NCI-H2196 treated with DMSO at 0.1 percent for 48 hours (cell line): ENCODE data around the gene P2RX7.
A peak's percentile ranks its signal among the peaks of the same experiment; 100 is the strongest.

Source experiments
- DNase-seq: peaks from one replicate; lab custom pipeline; 2025; ENCODE audit not compliant: unreplicated experiment; lab: John Stamatoyannopoulos, UW

Gene P2RX7

GRCh38 chr12:121110211-121110940 is 22.3 kb upstream of the P2RX7 start:
- DNase-seq, result peak; percentile 19

DNA sequence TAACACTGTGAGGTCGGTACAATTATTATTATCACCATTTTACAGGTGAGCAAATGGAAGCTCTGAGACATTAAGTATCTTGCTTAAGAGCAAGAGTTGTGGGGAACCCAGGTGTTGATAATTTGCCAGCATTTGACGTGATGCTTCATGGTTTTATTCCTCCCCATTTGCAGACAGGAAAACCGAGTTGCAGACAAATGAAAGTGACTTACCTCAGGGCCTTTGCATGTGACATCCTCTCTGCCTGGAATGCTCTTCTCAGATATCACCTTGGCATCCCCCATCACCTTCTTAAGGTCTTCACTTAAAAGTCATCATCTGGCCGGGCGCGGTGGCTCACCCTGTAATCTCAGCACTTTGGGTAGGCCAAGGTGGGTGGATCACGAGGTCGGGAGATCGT is 21.0 kb upstream of the P2RX7 start:
- no peak for DNase-seq

DNA sequence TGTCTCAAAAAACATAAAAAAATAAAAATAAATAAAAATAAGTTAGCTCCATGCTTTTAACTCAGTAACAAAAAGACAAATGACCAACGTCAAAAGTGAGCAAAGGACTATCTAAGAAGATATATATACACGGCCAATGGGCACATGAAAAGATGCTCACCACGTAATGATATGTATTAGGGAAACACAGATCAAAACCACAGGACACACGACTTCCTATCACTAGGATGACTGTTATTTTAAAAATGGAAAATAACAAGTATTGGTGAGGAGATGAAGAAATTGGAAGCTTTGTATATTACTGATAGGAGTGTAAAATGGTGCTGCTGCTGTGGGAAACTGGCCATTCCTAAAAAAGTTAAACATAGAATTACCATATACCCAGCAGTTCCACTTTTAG is 20.2 kb upstream of the P2RX7 start:
- no peak for DNase-seq

DNA sequence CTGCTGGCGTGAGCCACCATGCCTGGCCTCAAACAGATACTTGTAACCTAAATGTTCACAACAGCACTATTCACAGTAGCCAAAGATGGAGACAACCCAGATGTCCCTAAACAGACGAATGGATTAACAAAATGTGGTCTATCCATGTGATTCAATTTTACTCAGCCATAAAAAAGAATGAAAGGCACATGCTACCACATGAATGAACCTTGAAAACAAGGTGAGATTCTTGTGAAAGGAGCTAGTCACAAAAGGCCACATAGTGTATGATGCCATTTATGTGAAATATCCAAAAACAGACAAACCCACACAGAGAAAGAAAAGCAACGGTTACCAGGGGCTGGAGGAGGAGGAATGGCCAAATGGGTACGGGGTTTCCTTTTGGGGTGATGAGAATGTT is 19.6 kb upstream of the P2RX7 start:
- no peak for DNase-seq

- no peak for DNase-seq
These were observed 18.5 kb upstream of the P2RX7 start for GRCh38 chr12:121114019-121114639.

GRCh38 chr12:121114806-121115205 is 17.9 kb upstream of the P2RX7 start:
- DNase-seq, result no peak

DNA sequence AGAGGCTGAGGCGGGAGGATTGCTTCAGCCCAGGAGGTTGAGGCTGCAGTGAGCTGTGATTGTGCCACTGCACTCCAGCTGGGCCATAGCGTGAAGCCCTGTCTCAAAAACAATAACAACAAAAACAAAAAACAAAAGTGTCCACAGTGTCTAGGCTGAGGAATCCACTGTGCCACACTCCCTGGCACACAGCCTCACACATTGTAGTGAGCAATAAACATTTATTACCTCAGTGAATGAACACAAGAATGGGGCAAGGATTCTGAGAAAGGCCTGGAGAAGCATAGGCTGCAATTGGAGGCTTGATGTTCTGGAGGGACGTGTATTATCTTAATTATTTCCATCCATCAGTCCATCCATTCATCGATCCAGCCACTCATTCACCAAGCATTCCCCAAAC is 17.1 kb upstream of the P2RX7 start:
- DNase-seq, result no peak

- DNase-seq, result no peak
These were observed 16.1 kb upstream of the P2RX7 start for GRCh38 chr12:121116318-121117225.

DNA sequence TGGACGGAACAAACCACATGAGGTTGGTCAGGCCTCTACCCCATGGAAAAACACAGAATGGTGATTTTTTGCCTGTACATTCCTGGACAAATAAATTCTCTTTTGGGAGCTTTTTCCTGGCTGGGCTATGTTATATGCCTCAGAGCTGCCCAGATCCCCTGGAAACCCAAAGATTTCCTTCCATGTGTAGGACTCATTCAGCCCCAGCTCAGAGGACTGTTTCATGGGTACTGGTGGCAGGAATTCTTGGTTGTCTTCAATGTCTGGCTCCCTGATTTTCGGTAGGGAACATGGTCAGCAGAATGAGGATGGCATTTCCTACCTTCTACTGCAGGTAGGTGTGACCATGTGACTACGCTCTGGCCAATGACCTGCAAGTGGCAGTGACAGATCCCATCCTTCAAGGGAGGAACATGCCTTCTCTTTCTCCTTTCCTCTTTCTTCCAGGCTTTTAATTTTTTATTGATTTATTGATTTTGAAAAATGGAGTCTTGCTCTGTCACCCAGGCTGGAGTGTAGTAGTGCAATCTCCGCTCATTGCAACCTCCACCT is 15.4 kb upstream of the P2RX7 start:
- no peak for DNase-seq

GRCh38 chr12:121120323-121120722 is 12.4 kb upstream of the P2RX7 start:
- no peak for DNase-seq

DNA sequence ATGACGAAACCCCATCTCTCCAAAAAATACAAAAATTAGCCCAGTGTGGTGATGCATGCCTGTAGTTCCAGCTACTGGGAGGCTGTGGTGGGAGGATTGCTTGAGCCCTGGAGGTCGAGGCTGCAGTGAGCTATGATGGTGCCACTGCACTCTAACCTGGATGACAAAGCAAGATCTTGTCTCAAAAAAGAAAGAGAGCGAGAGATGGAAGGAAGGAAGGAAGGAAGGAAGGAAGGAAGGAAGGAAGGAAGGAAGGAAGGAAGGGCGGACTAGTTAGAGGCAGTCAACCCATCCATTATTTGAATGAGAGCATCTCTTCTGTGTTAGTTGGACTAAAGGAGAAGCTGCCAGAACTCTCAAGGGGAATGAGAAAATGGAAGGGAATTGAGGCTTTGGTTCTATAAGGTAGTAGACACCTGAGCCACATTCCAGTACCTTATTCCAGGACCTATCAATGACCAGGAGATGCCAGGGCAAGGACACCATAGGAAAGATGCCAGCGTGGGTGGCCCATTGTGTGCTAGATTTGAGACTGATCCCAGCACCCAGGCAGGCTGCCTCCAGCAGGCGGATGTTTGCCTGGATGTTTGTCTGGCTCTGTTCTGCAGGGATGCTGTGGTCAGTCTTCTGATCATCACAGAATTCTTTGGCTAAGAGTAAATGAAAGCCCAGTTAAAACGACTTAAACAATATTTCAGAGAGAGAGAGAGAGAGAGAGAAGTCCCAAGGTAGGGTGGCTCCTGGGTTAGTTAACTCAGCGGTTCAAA is 11.5 kb upstream of the P2RX7 start:
- no peak for DNase-seq

- no peak for DNase-seq
These were observed 10.9 kb upstream of the P2RX7 start for GRCh38 chr12:121121805-121122204.

GRCh38 chr12:121123488-121123887 is 9.2 kb upstream of the P2RX7 start:
- DNase-seq, result no peak

GRCh38 chr12:121124402-121125109 is 8.1 kb upstream of the P2RX7 start:
- DNase-seq, result no peak

- DNase-seq, result no peak
These were observed 5.2 kb upstream of the P2RX7 start for GRCh38 chr12:121127501-121127900.

DNA sequence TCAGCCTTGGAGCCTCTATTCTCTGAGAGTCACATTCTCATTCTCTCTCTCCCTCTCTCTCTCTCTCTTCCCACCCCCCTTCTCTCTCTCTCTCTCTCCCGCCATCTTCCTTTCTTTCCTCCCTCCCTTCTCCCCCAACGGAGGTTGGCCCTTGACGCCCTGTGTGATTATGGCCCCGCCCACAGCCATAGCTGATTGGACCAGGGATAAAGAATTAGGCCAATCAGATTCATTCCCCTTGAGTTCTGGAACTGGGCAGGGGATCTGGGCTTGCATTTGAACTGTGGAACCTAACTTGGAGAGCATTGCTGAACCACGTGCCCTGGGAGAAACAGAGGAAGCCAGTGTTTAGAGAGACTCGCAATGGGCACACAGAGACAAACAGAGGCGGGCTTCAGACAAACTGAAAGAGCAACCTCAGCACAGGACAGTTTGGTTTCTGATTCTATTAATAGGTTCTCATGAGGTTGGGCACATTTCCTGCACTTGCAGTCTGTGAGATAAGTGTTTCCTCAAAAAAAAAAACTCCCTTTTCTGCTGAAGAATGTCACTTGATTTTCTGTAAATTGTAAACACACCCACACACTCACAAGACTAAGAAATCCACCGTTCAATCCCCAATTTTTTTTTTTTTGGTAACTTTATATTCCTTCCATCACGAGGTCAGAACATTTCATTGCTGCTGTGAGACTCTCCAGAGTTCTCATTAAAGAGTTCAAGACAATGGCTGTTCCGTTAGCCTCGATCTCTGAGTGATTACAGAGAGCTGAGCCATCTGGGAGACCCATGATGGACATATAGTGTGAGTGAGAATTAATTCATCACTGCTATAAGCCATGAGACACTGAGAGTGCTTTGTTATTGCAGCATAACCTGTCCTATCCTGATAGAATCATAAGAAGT is 3.5 kb upstream of the P2RX7 start:
- DNase-seq, result peak; percentile 14

DNA sequence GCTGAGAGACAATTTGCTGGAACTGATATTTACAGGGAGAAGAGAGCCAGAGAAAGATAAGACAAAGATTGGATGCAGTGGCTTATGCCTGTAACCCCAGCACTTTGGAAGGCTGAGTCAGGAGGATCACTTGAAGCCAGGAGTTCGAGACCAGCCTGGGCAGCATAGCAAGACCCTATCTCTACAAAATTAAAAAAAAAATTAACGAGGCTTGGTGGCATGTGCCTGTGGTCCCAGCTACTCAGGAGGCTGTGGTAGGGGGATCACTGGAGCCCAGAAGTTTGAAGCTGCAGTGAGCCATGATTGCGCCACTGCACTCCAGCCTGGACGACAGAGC is 2.9 kb upstream of the P2RX7 start:
- DNase-seq, result no peak

DNA sequence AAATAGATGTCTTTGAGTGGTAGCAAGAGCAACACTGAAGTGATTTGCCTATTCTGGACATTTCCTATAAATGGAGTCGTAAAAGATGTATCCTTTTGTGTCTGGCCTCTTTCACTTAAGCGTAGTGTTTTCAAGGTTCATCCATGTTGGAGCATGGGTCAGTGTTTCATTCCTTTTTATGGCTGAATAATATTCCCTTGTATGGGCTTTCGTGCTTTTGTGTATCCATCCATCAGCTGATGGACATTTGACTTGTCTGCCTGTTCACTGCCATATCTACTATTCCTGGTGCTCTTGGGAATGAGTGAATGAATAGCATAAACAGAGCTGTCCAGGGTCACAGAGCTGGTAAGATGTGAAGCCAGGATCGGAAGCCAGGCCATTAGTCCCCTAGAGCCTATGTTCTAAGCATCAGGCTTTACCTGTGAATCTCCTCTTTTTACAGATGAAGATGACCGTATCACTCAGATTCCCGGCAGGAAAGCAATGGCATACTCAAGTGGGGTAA is 1.8 kb upstream of the P2RX7 start:
- no peak for DNase-seq

GRCh38 chr12:121131941-121132341 is 735 bp upstream of the P2RX7 start:
- DNase-seq, result no peak
